Progenitor cell of endocrine pancreas (in vitro differentiated cells): Measurements from ENCODE around the gene CRELD2. TPM values are rescaled to one million over a fixed set of nuclear protein-coding genes. Genes with fewer than 3 reads are reported as not detected.

Experiments used
- DNase-seq: peaks from one replicate; pipeline ENCODE4 v3.0.0; 2021; ENCODE audit warnings: low spot score; ENCODE audit not compliant: unreplicated experiment
- H3K27ac Mint-ChIP-seq: 2 replicates; pipeline ENCODE4 v1.8.0; 2021; ENCODE audit warnings: mild to moderate bottlenecking, moderate library complexity, mixed read lengths
- H3K27me3 Mint-ChIP-seq: 2 replicates; pipeline ENCODE4 v1.8.0; 2021; ENCODE audit warnings: mixed read lengths
- H3K36me3 Mint-ChIP-seq: 2 replicates; pipeline ENCODE4 v1.8.0; 2022; ENCODE audit warnings: mixed read lengths; ENCODE audit not compliant: insufficient read depth
- H3K4me1 Mint-ChIP-seq: 2 replicates; pipeline ENCODE4 v1.8.0; 2021; ENCODE audit warnings: low read depth, mixed read lengths
- H3K4me3 Mint-ChIP-seq: 2 replicates; pipeline ENCODE4 v1.8.0; 2021; ENCODE audit warnings: low read depth, mild to moderate bottlenecking, moderate library complexity, mixed read lengths
- H3K9me3 Mint-ChIP-seq: 2 replicates; pipeline ENCODE4 v1.8.0; 2021; ENCODE audit warnings: low read depth, mixed read lengths
- CTCF ChIP-seq: fragments of 200-600 bp; sonication (generic); IDR thresholded peaks from one replicate; pipeline ENCODE4 v1.5.0; 2021; ENCODE audit warnings: antibody characterized with exemption, mild to moderate bottlenecking; ENCODE audit not compliant: unreplicated experiment
- long read RNA-seq: library from polyadenylated mRNA; unstranded; transcript quantifications from one replicate; pipeline ENCODE4 v2.0.0, GENCODE V29; 2020
- total RNA-seq: library from RNA; stranded (reverse); gene quantifications from 2 replicates; pipeline ENCODE4 v1.2.1, GENCODE V29; 2021

The CRELD2 gene
- total RNA-seq, result 42.2 and 42.4 TPM in 2 replicates
- long read RNA-seq, transcript CRELD2-201 (10 exons, 1,357 nt), result major isoform, 5 of 12 reads
- long read RNA-seq, partial matches to known transcripts, result 2 of 12 reads
- long read RNA-seq, other reads (novel, unspliced or antisense), result 4 of 12 reads

- Mint-ChIP-seq H3K27me3 (no peaks in the 10 kb centered on the region), H3K4me3 (peak within 1 kb of the TSS; percentile 84), H3K36me3 (no peaks in the 10 kb centered on the region), H3K4me1 (peaks cover 6% of the 10 kb centered on the region), H3K27ac (peak within 1 kb of the TSS; percentile 94), H3K9me3 (no peaks in the 10 kb centered on the region)
- no peak for TF ChIP-seq CTCF
- peak; percentile 98 for DNase-seq
Measured at GRCh38 chr22:49917974-49918910, at the start of gene CRELD2, which contains the start of gene ALG12. CRELD2 (plus strand) TSS chr22:49918634; CDS start chr22:49918770, 136 bp downstream. ALG12 (minus strand) TSS chr22:49918438; CDS start chr22:49913765, 4,673 bp downstream.

- peak overlapping the region; percentile 42 for H3K27ac Mint-ChIP-seq
- peaks cover 44% of the 10 kb centered on the region for H3K9me3 Mint-ChIP-seq
- TF ChIP-seq CTCF, result no peak
- no peaks in the 10 kb centered on the region for H3K4me1 Mint-ChIP-seq
- no peak overlapping the region for H3K4me3 Mint-ChIP-seq
- peaks cover 66% of the 10 kb centered on the region for H3K36me3 Mint-ChIP-seq
- no peaks in the 10 kb centered on the region for H3K27me3 Mint-ChIP-seq
- no peak for DNase-seq
Measured at GRCh38 chr22:49869086-49869830, 49.2 kb upstream of the CRELD2 start.

- TF ChIP-seq CTCF, result no peak
- no peak overlapping the region for H3K4me3 Mint-ChIP-seq
- peaks cover 46% of the 10 kb centered on the region for H3K9me3 Mint-ChIP-seq
- H3K27me3 Mint-ChIP-seq, result no peaks in the 10 kb centered on the region
- no peaks in the 10 kb centered on the region for H3K4me1 Mint-ChIP-seq
- H3K36me3 Mint-ChIP-seq, result peaks cover 66% of the 10 kb centered on the region
- H3K27ac Mint-ChIP-seq, result no peak overlapping the region
- no peak for DNase-seq
Measured at GRCh38 chr22:49869845-49870712, 48.4 kb upstream of the CRELD2 start.

GRCh38 chr22:49871482-49871881, 47.0 kb upstream of the CRELD2 start:
- peaks cover 3% of the 10 kb centered on the region for H3K4me1 Mint-ChIP-seq

More at GRCh38 chr22:49871482-49871881, 47.0 kb upstream of the CRELD2 start:
- Mint-ChIP-seq H3K9me3 (peaks cover 45% of the 10 kb centered on the region), H3K36me3 (peaks cover 66% of the 10 kb centered on the region), H3K4me3 (no peak overlapping the region), H3K27ac (no peak overlapping the region), H3K27me3 (no peaks in the 10 kb centered on the region)
- no peak for TF ChIP-seq CTCF
- DNase-seq, result no peak
